MM.1S (cell line): ENCODE measurements around the gene PCDHGA11.
"Not testable (repeated sequence)": the region's sequence is repeated elsewhere in the genome, so short reads cannot be mapped to it uniquely, and the experiment has no call there.

Experiments used
- EZH2 ChIP-seq: fragments of 300-600 bp; sonication (generic); optimal IDR thresholded peaks from 2 replicates; pipeline ENCODE3; 2017; ENCODE audit warnings: low read depth, mild to moderate bottlenecking, antibody characterized with exemption, low read length, mixed read lengths
- EZH2phosphoT487 ChIP-seq: fragments of 300-600 bp; sonication (generic); IDR thresholded peaks from 2 replicates; pipeline ENCODE4 v1.6.1; 2018; ENCODE audit warnings: antibody characterized with exemption, low read length
- TF ChIP-seq, protein P1 (sequence below): fragments of 300-600 bp; sonication (generic); IDR thresholded peaks from 2 replicates; pipeline ENCODE4 v1.5.1; 2016; ENCODE audit warnings: antibody characterized with exemption, low read length, mixed read lengths

DNA sequence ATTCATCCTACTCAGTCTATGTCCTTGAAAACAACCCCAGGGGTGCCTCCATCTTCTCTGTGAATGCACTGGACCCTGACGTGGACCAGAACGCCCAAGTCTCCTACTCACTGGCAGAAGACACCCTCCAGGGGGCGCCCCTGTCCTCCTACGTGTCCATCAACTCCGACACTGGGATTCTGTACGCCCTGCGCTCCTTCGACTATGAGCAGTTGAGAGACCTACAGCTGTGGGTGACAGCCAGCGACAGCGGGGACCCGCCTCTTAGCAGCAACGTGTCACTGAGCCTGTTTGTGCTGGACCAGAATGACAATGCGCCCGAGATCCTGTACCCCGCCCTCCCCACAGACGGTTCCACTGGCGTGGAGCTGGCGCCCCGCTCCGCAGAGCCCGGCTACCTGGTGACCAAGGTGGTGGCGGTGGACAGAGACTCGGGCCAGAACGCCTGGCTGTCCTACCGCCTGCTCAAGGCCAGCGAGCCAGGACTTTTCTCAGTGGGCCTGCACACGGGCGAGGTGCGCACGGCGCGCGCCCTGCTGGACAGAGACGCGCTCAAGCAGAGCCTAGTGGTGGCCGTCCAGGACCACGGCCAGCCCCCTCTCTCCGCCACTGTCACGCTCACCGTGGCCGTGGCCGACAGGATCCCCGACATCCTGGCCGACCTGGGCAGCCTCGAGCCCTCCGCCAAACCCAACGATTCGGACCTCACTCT is 45.3 kb upstream of the PCDHGA11 start:
- TF ChIP-seq, protein P1, sequence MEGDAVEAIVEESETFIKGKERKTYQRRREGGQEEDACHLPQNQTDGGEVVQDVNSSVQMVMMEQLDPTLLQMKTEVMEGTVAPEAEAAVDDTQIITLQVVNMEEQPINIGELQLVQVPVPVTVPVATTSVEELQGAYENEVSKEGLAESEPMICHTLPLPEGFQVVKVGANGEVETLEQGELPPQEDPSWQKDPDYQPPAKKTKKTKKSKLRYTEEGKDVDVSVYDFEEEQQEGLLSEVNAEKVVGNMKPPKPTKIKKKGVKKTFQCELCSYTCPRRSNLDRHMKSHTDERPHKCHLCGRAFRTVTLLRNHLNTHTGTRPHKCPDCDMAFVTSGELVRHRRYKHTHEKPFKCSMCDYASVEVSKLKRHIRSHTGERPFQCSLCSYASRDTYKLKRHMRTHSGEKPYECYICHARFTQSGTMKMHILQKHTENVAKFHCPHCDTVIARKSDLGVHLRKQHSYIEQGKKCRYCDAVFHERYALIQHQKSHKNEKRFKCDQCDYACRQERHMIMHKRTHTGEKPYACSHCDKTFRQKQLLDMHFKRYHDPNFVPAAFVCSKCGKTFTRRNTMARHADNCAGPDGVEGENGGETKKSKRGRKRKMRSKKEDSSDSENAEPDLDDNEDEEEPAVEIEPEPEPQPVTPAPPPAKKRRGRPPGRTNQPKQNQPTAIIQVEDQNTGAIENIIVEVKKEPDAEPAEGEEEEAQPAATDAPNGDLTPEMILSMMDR = not testable (repeated sequence)
- TF ChIP-seq EZH2, EZH2phosphoT487: not testable (repeated sequence)
